Activated CD4-positive, alpha-beta T cell treated with anti-CD3 and anti-CD28 coated beads, Interleukin-2, amount 50 U/mL, for 48 hours (primary cell): ENCODE measurements around the gene GTPBP4.

Experiments used
- DNase-seq, 2 experiments: peaks; one replicate each; pipeline ENCODE4 v3.0.0-alpha.2; 2020

Gene GTPBP4

GRCh38 chr10:992871-993270 is 4.6 kb downstream of the GTPBP4 start:
- no peak for DNase-seq

GRCh38 chr10:994836-995558 is 6.8 kb downstream of the GTPBP4 start:
- no peak for DNase-seq

- DNase-seq: no peak
Measured at GRCh38 chr10:995559-995926, 7.3 kb downstream of the GTPBP4 start.

- no peak for DNase-seq
Measured at GRCh38 chr10:996031-996430, 7.8 kb downstream of the GTPBP4 start.

- no peak for DNase-seq
Measured at GRCh38 chr10:997266-998022, 9.2 kb downstream of the GTPBP4 start.

- DNase-seq: no peak
Measured at GRCh38 chr10:1002425-1003006, 14.3 kb downstream of the GTPBP4 start.

GRCh38 chr10:1003884-1004670 is 15.8 kb downstream of the GTPBP4 start:
- DNase-seq: no peak

- no peak for DNase-seq
Measured at GRCh38 chr10:1006573-1006972, 18.3 kb downstream of the GTPBP4 start.

GRCh38 chr10:1007583-1007982 is 19.3 kb downstream of the GTPBP4 start:
- DNase-seq: no peak

GRCh38 chr10:1009071-1009494 is 20.8 kb downstream of the GTPBP4 start:
- no peak for DNase-seq

GRCh38 chr10:1009947-1010346 is 21.7 kb downstream of the GTPBP4 start:
- peak in 1 of 2 experiments; percentile 20 for DNase-seq

GRCh38 chr10:1010703-1011102 is 22.5 kb downstream of the GTPBP4 start:
- no peak for DNase-seq

- DNase-seq: no peak
Measured at GRCh38 chr10:1011696-1012095, 23.5 kb downstream of the GTPBP4 start.

- DNase-seq: no peak
Measured at GRCh38 chr10:1015688-1016087, 27.5 kb downstream of the GTPBP4 start.

GRCh38 chr10:1019362-1019761 is 31.1 kb downstream of the GTPBP4 start:
- DNase-seq: no peak

- DNase-seq: no peak
Measured at GRCh38 chr10:1020460-1020859, 32.2 kb downstream of the GTPBP4 start.

- no peak for DNase-seq
Measured at GRCh38 chr10:1020958-1021357, 32.7 kb downstream of the GTPBP4 start.

GRCh38 chr10:1022413-1022812 is 34.2 kb downstream of the GTPBP4 start:
- no peak for DNase-seq

- DNase-seq: no peak
Measured at GRCh38 chr10:1024103-1024502, 35.9 kb downstream of the GTPBP4 start.

- DNase-seq: no peak
Measured at GRCh38 chr10:1025683-1026082, 37.4 kb downstream of the GTPBP4 start, which contains the start of gene IDI2. Gene IDI2, minus strand, starts transcription at chr10:1025859. Its CDS starts 1,136 bp downstream, at chr10:1024723.

- DNase-seq: no peak
Measured at GRCh38 chr10:1026578-1026977, 38.3 kb downstream of the GTPBP4 start.

- no peak for DNase-seq
Measured at GRCh38 chr10:1029838-1030237, 41.6 kb downstream of the GTPBP4 start.

GRCh38 chr10:1033601-1034000 is 45.4 kb downstream of the GTPBP4 start:
- no peak for DNase-seq
